Left lung (tissue), 10 donors: ENCODE data around the gene E2F1. TPM values are rescaled to one million over a fixed set of nuclear protein-coding genes. Genes with fewer than 3 reads are reported as not detected.
A peak's percentile ranks its signal among the peaks of the same experiment; 100 is the strongest.

Source experiments
- ATAC-seq: fragments of 200-7000 bp; cut with Tn5 transposase; one replicate; pipeline ENCODE4 v1.9.1; 2020; ENCODE audit warnings: moderate library complexity
- DNase-seq, 4 donors: peaks; one replicate each; pipeline ENCODE4 v3.0.0-alpha.2; 2013 to 2020
- H3K27ac ChIP-seq, 2 donors: fragments of 200-600 bp; sonication (generic) in 1 of 2; one replicate each; pipeline versions ENCODE4 v1.5.0 to v1.8.0; 2020 to 2021
- H3K27me3 ChIP-seq, 2 donors: fragments of 200-600 bp; sonication (generic) in 1 of 2; one replicate each; pipeline versions ENCODE4 v1.5.0 to v1.8.0; 2020 to 2021
- H3K36me3 ChIP-seq, 2 donors: fragments of 200-600 bp; sonication (generic) in 1 of 2; one replicate each; pipeline versions ENCODE4 v1.5.0 to v1.8.0; 2020 to 2021
- H3K4me1 ChIP-seq, 2 donors: fragments of 200-600 bp; one replicate each; pipeline ENCODE4 v1.8.0; 2021
- H3K4me3 ChIP-seq, 2 donors: fragments of 200-600 bp; sonication (generic) in 1 of 2; one replicate each; pipeline versions ENCODE4 v1.5.0 to v1.8.0; 2020 to 2021; ENCODE audit warnings: mild to moderate bottlenecking in 1 of 2
- H3K9me3 ChIP-seq, 2 donors: fragments of 200-600 bp; sonication (generic) in 1 of 2; one replicate each; pipeline versions ENCODE4 v1.5.0 to v1.8.0; 2020 to 2021
- intact Hi-C, 2 donors: fragments of 100-400 bp; cut with DNase I; formaldehyde crosslinking; loops; one replicate each; pipeline versions ENCODE4 v1.11.2 to v1.14.2; 2022
- polyA plus RNA-seq, 6 donors: library from polyadenylated mRNA; unstranded; fragments of 120-200 nt; gene quantifications; one replicate each; pipeline ENCODE4 v1.2.1, GENCODE V29; 2013; ENCODE audit not compliant: insufficient read length in 6 of 6
- total RNA-seq, 2 donors: library from RNA; stranded (reverse); fragmentation: NEBNext Ultra II Directional; extraction: Animal tissue kit (Norgen Biotek cat#: 25700); gene quantifications; one replicate each; pipeline ENCODE4 v1.2.1, GENCODE V29; 2021
- TF ChIP-seq, protein P1 (sequence below), 2 donors: fragments of 200-600 bp; sonication (generic) in 1 of 2; IDR thresholded peaks; one replicate each; pipeline versions ENCODE4 v1.5.0 to v1.8.0; 2021; ENCODE audit warnings: antibody characterized with exemption in 2 of 2
- donor health status: DM: no; HTN: yes; CAD: no.
- donor health status: DM: no; HTN: no; CAD: no.

Gene E2F1
- total and polyA plus RNA-seq, 8 donors, result 12.2 to 23.6 (median 16.4) TPM

DNA sequence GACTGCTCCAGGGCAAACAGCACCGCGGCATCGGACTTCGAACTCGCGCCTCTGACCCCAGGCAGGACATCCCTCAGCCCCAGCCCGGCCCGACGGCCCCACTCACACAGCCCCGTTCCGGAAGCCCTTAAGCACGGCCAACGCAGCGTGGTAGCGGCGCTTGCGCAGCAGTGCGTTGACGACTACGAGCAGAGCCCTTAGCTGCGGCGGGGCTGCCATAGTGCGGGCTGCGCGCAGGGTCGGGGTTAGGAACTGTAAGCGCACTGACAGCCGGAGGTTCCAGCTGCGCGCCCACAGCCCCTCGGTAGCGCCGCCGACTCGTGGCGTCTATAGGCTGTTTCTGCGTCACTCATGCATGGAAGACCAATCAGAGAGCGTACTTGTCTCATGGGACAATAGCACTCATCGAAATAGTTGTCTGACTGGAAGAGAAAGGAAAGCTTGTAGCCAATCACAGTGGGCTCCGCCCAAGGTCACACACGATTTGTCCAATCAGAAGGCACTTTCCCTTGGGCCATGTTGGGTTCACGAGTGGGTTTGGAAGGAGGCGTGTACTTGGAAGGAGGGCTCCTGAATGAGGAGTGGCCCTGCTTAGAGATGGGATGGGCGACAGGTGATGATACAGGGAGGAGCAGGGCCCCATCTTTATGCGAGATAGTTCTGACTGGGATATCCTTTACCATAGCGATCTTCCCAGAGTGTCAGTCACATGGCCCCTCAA lies 34.0 kb upstream of the E2F1 start, which contains the start of gene PXMP4:
TSS of gene PXMP4 (minus strand) at position 322 of the 721 bp plus-strand sequence. CDS start at position 219, 103 bp downstream.
- Histone ChIP-seq H3K36me3 (no peaks in the 10 kb centered on the region), H3K9me3 (no peaks in the 10 kb centered on the region), H3K27ac (peak within 1 kb of the TSS; percentile 69 to 86), H3K4me3 (peak within 1 kb of the TSS; percentile 82 to 83), H3K4me1 (peaks cover 0 to 38% of the 10 kb centered on the region in 2 donors), H3K27me3 (no peaks in the 10 kb centered on the region)
- TF ChIP-seq, protein P1, sequence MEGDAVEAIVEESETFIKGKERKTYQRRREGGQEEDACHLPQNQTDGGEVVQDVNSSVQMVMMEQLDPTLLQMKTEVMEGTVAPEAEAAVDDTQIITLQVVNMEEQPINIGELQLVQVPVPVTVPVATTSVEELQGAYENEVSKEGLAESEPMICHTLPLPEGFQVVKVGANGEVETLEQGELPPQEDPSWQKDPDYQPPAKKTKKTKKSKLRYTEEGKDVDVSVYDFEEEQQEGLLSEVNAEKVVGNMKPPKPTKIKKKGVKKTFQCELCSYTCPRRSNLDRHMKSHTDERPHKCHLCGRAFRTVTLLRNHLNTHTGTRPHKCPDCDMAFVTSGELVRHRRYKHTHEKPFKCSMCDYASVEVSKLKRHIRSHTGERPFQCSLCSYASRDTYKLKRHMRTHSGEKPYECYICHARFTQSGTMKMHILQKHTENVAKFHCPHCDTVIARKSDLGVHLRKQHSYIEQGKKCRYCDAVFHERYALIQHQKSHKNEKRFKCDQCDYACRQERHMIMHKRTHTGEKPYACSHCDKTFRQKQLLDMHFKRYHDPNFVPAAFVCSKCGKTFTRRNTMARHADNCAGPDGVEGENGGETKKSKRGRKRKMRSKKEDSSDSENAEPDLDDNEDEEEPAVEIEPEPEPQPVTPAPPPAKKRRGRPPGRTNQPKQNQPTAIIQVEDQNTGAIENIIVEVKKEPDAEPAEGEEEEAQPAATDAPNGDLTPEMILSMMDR (IDR thresholded peaks at IDR 0.05), result no peak
- DNase-seq (peak; percentile 88 to 94 (median 92)), ATAC-seq (peak; percentile 89)
- intact Hi-C loops, result no loop called here

DNA sequence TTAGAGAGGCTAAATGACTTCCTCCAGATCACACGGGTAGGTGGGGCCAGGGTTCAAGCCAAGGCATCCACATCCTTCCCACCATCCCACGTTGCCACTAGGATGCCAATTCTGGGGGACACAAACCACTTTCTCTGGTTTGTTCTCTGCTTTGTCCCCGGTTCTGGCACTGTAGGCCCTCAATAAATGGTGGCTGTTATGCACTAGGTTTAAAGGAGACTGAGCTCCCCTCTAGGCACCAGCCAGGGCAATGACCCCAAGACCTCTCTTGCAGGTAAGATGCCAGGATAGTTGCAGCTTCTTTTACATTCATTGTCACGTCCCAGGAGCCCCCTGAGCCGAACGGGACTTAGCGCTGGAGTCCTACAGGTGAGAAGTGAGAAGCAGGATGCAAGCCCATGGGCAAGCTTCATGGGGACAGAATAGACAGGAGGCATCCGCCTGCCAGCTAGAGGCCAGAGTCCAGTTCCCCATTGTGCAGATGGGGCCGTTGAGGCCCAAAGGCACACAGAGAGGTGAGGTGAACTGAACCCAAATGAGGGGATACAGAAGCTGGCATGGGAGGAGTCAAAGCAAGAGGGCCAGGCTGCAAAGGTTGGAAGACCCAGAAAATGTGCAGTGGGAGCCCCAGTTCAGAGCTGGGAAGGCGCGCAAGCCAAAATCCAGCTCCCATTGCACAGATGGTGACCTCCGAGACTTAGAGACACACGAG lies 33.2 kb upstream of the E2F1 start:
- Histone ChIP-seq H3K36me3 (peaks cover 0 to under 1% of the 10 kb centered on the region in 2 donors), H3K4me3 (peak overlapping the region; percentile 82 to 83), H3K9me3 (no peaks in the 10 kb centered on the region), H3K4me1 (peaks cover 0 to 31% of the 10 kb centered on the region in 2 donors), H3K27ac (peak overlapping the region; percentile 69 to 86), H3K27me3 (no peaks in the 10 kb centered on the region)
- TF ChIP-seq, protein P1 (IDR thresholded peaks at IDR 0.05), result no peak
- no peak for DNase-seq
- peak; percentile 3 for ATAC-seq
- intact Hi-C loops, result no loop called here

DNA sequence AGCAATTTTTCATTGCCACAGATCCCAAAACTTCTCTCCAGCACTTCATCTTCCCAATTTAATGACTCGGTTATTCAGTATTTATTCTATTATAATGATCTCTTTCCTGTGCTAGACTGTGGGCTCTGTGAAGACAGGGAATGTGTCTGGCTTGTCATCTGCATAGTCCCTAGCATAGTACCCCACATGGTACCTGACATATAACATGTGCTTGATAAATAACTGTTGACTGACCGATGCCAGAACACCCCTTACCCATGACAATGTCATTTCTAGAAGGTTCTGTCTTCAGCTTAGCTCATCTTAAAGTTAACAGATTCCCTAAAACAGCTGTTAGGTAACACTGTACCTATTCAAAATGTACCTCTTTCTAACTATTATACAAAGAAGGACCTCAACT lies 30.3 kb upstream of the E2F1 start:
- H3K36me3 ChIP-seq, result peaks cover 0 to 29% of the 10 kb centered on the region in 2 donors
- H3K4me3 ChIP-seq, result no peak overlapping the region
- no peaks in the 10 kb centered on the region for H3K27me3 ChIP-seq
- TF ChIP-seq, protein P1 (IDR thresholded peaks at IDR 0.05), result no peak
- no peak for ATAC-seq
- no peak for DNase-seq
- H3K27ac ChIP-seq, result no peak overlapping the region
- H3K9me3 ChIP-seq, result no peaks in the 10 kb centered on the region
- intact Hi-C loops, result no loop called here
- peaks cover 0 to 20% of the 10 kb centered on the region in 2 donors for H3K4me1 ChIP-seq

DNA sequence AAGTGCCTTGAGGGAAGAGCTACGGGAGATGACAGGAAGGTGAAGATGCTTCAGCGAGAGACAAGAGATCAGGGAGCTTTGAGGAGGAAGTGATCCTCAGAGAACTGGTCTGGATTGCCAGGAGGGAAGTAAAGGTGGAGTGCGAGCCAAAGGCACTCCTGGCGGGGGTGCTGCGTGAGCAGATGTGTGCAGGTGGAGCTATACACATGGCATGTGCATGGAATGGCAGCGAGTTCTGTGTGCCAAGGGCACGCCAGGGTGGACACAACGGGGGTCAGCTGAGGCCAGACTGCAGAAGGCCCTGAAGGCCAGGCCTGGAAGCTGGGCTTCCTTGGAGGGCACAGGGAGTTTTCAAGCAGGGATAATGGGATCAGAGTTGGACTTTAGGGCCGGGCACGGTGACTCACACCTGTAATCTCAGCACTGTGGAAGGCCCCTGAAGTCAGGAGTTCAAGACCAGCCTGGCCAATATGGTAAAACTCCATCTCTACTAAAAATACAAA lies 27.7 kb upstream of the E2F1 start:
- DNase-seq, result no peak
- peaks cover 0 to 40% of the 10 kb centered on the region in 2 donors for H3K36me3 ChIP-seq
- no peaks in the 10 kb centered on the region for H3K27me3 ChIP-seq
- H3K4me3 ChIP-seq, result no peak overlapping the region
- no peak for ATAC-seq
- TF ChIP-seq, protein P1 (IDR thresholded peaks at IDR 0.05), result no peak
- H3K9me3 ChIP-seq, result no peaks in the 10 kb centered on the region
- no peak overlapping the region for H3K27ac ChIP-seq
- intact Hi-C loops, result no loop called here
- peaks cover 0 to 2% of the 10 kb centered on the region in 2 donors for H3K4me1 ChIP-seq

DNA sequence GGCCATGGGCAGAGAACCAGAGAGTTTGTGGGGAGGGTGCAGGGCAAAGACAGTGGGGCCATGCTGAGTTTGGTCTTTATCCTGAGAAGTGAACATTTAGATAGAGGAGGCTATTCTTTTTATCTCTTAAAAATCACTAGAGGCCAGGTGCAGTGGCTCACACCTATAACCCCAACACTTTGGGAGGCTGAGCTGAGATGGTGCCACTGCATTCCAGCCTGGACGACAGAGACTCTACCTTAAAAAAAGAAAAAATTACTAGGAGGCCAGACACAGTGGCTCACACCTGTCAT lies 25.2 kb upstream of the E2F1 start:
- DNase-seq (no peak), ATAC-seq (no peak)
- Histone ChIP-seq H3K27me3 (no peaks in the 10 kb centered on the region), H3K4me3 (no peak overlapping the region), H3K36me3 (peaks cover 0 to 58% of the 10 kb centered on the region in 2 donors), H3K4me1 (no peaks in the 10 kb centered on the region), H3K9me3 (no peaks in the 10 kb centered on the region), H3K27ac (no peak overlapping the region)
- TF ChIP-seq, protein P1 (IDR thresholded peaks at IDR 0.05), result no peak
- intact Hi-C loops, result no loop called here
